HEK293 (cell line): ENCODE results near the gene KCNMA1.

Experiments used
- ATF2 ChIP-seq: fragments of 450-650 bp; formaldehyde crosslinking; IDR thresholded peaks from 2 replicates; pipeline ENCODE4 v1.5.1; 2016; ENCODE audit warnings: missing biosample characterization, missing genetic modification characterization, low read depth
- CTCF ChIP-seq: fragments of 450-650 bp; formaldehyde crosslinking; IDR thresholded peaks from 2 replicates; pipeline ENCODE4 v1.5.1; 2016; ENCODE audit warnings: missing biosample characterization, missing genetic modification characterization
- PATZ1 ChIP-seq: fragments of 450-650 bp; formaldehyde crosslinking; IDR thresholded peaks from 2 replicates; pipeline ENCODE4 v1.5.1; 2016; ENCODE audit warnings: missing biosample characterization, missing genetic modification characterization
- PRDM2 ChIP-seq: fragments of 450-650 bp; formaldehyde crosslinking; IDR thresholded peaks from 2 replicates; pipeline ENCODE4 v1.5.1; 2016; ENCODE audit warnings: missing biosample characterization, missing genetic modification characterization, borderline replicate concordance
- REST ChIP-seq: fragments of 450-650 bp; formaldehyde crosslinking; IDR thresholded peaks from 2 replicates; pipeline ENCODE4 v1.5.1; 2016; ENCODE audit warnings: missing biosample characterization, missing genetic modification characterization
- YY1 ChIP-seq: fragments of 450-650 bp; formaldehyde crosslinking; IDR thresholded peaks from 2 replicates; pipeline ENCODE4 v1.5.1; 2018; ENCODE audit warnings: missing biosample characterization, missing genetic modification characterization
- ZBTB49 ChIP-seq: fragments of 450-650 bp; formaldehyde crosslinking; IDR thresholded peaks from 2 replicates; pipeline ENCODE4 v1.5.1; 2016; ENCODE audit warnings: missing biosample characterization, missing genetic modification characterization, low read depth
- ZNF175 ChIP-seq: fragments of 450-650 bp; formaldehyde crosslinking; IDR thresholded peaks from 2 replicates; pipeline ENCODE4 v1.5.1; 2016; ENCODE audit warnings: missing biosample characterization, missing genetic modification characterization
- ZNF311 ChIP-seq: fragments of 450-650 bp; formaldehyde crosslinking; IDR thresholded peaks from 2 replicates; pipeline ENCODE4 v1.5.1; 2017; ENCODE audit warnings: missing biosample characterization, missing genetic modification characterization, borderline replicate concordance
- ZNF513 ChIP-seq: fragments of 450-650 bp; IDR thresholded peaks from 2 replicates; pipeline ENCODE4 v1.5.1; 2018; ENCODE audit warnings: missing biosample characterization, missing genetic modification characterization
- ZNF580 ChIP-seq: fragments of 450-650 bp; formaldehyde crosslinking; IDR thresholded peaks from 2 replicates; pipeline ENCODE4 v1.5.1; 2016; ENCODE audit warnings: missing biosample characterization, missing genetic modification characterization
- ZNF692 ChIP-seq: fragments of 450-650 bp; formaldehyde crosslinking; IDR thresholded peaks from 2 replicates; pipeline ENCODE4 v1.5.1; 2016; ENCODE audit warnings: missing biosample characterization, missing genetic modification characterization
- ZNF777 ChIP-seq: fragments of 450-650 bp; formaldehyde crosslinking; IDR thresholded peaks from 2 replicates; pipeline ENCODE4 v1.5.1; 2017; ENCODE audit warnings: missing biosample characterization, missing genetic modification characterization, borderline replicate concordance

GRCh38 chr10:77032188-77032570, 605.4 kb downstream of the KCNMA1 start:
- no peak for TF ChIP-seq PATZ1 (tag by site-specific recombination)
- TF ChIP-seq ZBTB49 (tag by site-specific recombination), result no peak
- TF ChIP-seq CTCF (tag by site-specific recombination), result no peak
- no peak for TF ChIP-seq ZNF692 (tag by site-specific recombination)
- TF ChIP-seq ATF2 (tag by site-specific recombination), result no peak
- TF ChIP-seq ZNF580, result no peak
- no peak for TF ChIP-seq YY1
- TF ChIP-seq ZNF513 (tag by site-specific recombination), result no peak
- no peak for TF ChIP-seq ZNF777 (tag by site-specific recombination)
- no peak for TF ChIP-seq PRDM2 (tag by site-specific recombination)
- TF ChIP-seq ZNF311 (tag by site-specific recombination), result no peak
- TF ChIP-seq REST (tag by site-specific recombination), result no peak
- TF ChIP-seq ZNF175 (tag by site-specific recombination), result no peak
